Stimulated activated CD8-positive, alpha-beta memory T cell treated with anti-CD3 and anti-CD28 coated beads, Interleukin-7, amount 100 ng/mL, for 48 hours (primary cell): ENCODE data around the gene MACROH2A2.
A peak's percentile ranks its signal among the peaks of the same experiment; 100 is the strongest.
"Not testable (repeated sequence)": the region's sequence is repeated elsewhere in the genome, so short reads cannot be mapped to it uniquely, and the experiment has no call there.

Experiments used
- DNase-seq, 2 donors: peaks; one replicate each; pipeline ENCODE4 v3.0.0-alpha.2; 2020; ENCODE audit warnings: low read depth in 1 of 2; ENCODE audit errors: extremely low read depth in 1 of 2

MACROH2A2 gene

GRCh38 chr10:70097459-70097858, 44.8 kb downstream of the MACROH2A2 start:
- no peak for DNase-seq

DNA sequence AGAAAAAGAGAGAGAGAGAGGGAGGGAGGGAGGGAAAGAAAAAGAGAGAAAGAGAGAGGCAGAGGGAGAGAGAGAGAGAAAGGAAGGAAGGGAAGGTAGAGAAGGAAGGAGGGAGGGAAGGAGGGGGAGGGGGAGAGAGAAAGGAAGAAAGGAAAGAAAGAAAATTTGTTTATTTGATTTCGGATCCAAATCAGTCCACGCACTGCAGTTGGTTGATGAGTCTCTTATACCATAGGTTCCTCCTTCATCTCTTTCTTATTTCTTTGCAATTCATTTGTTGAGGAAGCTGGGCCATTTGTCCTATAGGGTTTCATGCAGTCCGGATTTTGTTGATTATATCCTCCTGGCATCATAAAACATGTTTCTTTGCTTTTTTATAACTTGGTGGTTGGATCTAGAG, 45.6 kb downstream of the MACROH2A2 start:
- DNase-seq, result no peak

DNA sequence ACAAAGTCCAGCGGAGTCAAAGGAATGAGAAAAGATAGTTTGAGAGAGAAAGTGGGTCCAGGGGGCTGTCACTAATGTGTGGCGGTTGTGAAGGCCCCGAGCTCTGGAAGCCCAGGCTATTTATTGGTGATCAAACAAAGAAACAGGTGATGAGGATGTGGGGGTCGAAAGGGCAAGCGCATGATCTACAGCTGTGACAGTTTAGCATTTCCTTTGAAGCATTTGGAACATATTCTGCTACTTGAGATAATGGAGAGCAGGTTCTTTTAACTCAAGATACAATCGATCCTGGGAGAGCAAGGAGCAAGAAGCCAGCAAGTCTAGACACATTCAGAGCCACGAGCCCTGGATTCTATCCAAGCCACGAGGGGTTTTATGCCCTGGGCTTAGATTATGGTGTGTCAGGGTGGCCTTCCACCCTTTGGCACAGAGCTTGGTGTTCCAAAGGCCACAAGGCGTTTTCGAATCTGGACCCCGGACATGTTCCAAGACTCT, 48.5 kb downstream of the MACROH2A2 start:
- not testable (repeated sequence) for DNase-seq

DNA sequence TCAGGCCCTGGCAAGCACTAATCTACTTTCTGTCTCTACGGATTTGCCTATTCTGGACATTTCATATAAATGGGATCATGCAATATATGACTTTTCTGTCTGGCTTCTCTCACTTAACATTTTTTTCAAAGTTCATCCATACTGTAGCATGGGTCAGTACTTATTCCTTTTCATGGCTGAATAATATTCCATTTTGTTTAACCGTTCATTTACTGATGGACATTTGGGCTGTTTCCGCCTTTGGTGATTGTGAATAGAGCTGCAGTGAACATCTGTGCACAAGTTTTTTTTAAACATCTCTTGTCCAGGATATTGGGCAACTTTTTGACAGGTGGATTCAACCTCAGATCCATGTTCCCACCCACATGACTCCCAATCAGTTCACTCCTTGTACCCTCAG, 49.0 kb downstream of the MACROH2A2 start:
- no peak for DNase-seq

- DNase-seq, result no peak
Measured at GRCh38 chr10:70106958-70107791, 54.5 kb downstream of the MACROH2A2 start.

DNA sequence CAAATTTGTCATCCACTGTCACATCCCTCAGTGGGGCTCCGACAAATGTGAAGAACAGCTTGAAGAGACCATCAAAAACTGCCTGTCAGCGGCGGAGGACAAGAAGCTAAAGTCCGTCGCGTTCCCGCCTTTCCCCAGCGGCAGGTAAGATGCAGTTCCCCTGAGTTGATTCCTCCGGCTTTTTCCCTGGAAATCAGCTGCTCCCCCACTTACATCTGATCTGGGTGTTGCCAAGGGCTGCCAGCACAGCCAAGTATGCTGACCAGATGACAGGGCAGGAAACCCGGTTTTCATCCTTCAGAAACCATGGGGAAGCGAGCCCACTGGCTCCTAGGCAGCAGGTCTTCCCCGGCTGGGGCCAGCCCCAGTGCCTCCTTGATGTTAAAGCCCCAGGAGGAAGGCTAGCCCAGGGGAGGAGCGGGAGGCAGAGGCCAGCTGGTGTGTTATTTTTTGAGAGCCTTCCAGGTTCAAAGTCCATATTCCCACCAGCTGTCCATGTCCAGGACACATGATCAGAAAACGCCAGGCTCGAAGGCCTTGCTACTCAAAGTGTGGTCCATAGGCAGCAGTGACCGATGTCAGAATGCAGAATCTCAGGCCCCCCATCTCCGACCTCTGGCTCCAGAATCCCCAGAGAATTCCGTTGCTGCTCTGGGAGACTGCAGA, 56.6 kb downstream of the MACROH2A2 start:
- DNase-seq, result no peak

GRCh38 chr10:70111496-70111895, 58.9 kb downstream of the MACROH2A2 start:
- DNase-seq, result no peak

DNA sequence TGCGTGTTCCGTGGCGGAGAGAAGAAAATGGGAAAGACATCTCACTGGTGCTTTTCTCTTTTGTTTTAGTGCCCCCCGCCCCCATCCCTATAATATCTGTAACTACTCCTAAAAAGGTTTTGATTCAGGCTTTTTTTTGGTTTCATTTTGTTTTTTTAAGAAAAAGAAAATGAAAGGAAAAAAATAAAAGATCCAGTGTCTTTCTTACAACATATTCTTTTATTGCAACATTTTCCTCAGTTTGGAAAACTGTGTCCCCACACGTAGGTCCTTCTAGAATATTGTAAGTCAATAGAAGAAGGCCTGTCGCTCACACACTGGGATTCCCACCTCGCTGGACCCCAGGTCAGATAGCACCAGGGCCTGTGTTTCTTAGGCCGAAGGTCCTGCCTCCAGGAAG, 59.4 kb downstream of the MACROH2A2 start:
- no peak for DNase-seq

DNA sequence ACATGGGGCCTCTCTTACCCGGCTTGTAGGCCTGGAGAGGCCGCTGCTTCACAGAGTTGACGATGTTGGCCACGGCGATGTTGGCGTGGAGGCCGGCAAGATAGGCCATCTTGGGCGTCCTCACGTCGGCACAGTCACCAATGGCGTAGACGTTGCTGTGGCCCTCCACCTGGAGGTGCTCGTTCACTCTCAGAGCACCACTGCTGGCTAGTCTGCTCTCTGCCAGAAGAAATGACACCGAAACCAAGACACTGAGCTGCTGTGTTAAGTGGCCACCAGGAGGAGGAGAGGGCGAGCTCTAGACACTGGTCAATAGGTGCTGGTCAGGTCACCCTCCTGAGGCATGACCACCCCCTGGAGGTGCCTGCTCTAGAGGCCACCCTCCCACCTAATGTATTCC, 62.3 kb downstream of the MACROH2A2 start:
- DNase-seq, result no peak

- peak in 1 of 2 donors; percentile 37 for DNase-seq
Measured at GRCh38 chr10:70115948-70116682, 63.5 kb downstream of the MACROH2A2 start.

DNA sequence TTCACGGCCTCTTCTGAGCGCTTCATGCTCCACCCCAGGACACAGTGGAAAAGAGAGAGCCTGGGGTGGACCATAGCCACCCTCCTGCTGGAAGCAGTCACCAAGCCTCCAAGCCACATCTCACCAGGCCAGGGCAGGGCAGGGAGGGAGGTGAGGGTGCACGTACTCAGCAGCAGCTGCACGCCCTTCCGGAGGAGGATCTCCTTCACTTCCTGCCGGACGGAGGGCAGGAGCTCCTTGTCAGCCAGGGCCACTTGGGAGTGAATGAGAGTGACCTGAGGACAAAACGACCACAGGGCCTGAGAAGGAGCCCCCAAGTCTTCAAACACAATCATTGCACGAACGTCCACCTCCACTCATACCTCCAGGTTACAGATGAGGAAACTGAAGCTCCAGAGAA, 65.0 kb downstream of the MACROH2A2 start:
- DNase-seq, result no peak

- no peak for DNase-seq
Measured at GRCh38 chr10:70118196-70118595, 65.5 kb downstream of the MACROH2A2 start.

DNA sequence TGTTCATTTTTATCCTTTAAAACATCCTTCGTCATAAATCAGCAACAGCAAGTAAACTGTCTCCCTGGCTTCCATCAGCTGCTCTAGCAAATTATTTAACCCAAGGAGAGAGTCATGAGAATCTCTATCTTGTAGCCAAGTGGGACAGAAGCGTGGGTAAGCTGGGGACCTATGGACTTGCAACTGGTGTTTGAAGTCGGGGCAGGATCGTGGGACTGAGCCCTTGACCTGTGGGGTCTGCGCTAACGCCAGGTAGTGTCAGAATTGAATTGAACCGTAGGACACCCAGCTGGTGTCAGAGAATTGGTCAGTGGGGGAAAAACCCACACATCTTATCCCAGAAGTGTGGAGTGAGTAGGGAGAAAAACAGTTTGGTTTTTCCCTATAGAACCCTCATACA, 66.6 kb downstream of the MACROH2A2 start:
- no peak for DNase-seq

DNA sequence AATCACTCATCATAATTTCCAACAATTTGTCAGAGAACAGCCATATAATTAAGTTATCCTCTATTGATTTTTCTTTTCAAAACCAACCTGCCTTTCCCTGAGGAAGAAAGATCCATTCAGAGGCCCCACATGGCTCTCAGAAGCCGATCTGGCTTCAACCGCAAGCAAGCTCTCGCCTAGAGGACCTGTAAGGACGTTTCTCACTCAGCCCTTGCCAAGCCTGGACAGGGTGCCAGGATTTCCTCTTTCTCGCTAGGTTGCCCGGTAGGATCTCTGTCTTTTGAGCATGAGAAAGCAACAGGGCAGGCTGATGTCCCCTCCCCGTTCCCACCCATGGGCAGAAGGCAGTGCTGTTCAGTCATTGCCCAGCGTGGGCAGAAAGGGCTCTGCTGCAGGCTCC, 67.0 kb downstream of the MACROH2A2 start:
- DNase-seq, result no peak

GRCh38 chr10:70120417-70120816, 67.8 kb downstream of the MACROH2A2 start:
- no peak for DNase-seq

DNA sequence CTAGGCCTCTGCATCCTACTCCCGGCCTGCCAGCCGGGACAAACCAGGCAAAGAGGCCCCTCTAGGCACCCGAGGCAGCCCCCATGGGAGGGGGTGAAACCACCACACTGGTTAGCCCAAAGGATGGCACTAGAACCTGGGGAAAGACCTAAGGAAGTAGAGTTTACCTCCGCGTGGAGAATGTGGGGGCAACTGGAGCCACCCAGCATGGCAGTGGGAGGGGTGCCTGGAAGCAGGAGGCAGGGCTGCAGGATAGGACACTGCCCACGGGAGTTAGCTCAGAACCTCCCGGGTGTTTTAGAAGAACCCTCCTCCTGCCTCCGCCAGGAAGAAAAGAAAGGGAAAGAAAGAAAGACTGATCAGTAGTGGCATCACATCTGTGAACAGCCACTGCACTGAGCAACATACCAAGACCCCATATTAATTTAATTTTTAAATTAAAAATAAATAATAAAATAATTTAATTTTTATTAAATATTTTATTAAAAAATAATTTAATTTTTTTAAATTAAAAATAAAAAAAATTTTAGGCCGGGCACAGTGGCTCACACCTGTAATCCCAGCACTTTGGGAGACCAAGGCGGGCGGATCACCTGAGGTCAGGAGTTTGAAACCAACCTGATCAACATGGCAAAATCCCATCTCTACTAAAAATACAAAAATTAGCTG, 68.8 kb downstream of the MACROH2A2 start:
- no peak for DNase-seq

DNA sequence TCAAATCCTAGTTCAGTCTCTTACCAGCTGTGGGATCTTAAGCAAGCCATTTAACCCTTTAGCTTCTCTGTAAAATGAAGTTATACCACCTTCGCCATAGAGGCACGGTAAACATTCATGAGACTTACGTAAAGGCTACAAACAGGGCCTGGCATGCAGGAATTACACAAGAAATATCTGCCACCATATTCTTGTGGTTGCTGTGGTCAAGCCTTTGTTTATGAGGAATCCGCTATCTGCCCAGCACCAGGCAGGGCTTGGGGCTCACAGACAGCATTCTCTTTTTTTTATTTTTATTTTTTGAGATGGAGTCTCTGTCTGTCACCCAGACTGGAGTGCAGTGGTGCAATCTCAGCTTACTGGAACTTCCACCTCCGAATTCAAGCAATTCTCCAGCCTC, 70.1 kb downstream of the MACROH2A2 start:
- no peak for DNase-seq

DNA sequence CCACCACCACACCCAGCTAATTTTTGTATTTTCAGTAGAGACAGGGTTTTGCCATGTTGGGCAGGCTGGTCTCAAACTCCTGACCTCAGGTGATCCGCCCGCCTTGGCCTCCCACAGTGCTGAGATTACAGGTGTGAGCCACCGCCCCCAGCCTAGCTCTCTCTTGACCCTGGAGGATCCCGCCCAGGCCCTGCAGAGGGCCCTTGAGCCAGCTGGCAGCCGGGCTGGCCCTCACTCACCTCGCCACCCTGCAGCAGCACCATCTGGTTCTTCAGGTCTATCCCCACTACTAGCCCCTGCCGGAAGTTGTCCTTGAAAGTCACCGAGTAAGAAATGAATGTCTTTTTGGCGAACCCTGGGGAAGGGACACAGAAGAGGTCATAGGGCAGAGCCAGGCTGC, 70.5 kb downstream of the MACROH2A2 start:
- DNase-seq, result not testable (repeated sequence)

DNA sequence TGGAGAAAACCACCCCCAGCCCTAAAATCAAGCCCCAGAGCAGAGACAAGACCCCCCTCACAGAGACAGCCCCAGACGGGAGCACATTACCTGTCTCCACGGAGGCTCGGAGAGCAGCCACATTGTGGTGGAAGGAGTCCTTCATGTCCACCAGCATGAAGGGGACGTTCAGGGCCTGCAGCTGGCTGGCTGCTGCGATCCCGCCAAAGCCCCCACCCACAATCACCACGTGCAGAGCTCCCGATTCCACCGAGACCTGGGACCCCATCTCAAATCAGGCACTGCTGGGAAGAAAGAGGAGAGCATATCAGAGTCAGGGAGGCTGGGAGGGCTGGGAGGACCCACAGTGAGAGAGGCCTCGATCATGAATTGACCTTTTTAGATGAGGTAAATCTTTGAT, 71.2 kb downstream of the MACROH2A2 start:
- no peak for DNase-seq

DNA sequence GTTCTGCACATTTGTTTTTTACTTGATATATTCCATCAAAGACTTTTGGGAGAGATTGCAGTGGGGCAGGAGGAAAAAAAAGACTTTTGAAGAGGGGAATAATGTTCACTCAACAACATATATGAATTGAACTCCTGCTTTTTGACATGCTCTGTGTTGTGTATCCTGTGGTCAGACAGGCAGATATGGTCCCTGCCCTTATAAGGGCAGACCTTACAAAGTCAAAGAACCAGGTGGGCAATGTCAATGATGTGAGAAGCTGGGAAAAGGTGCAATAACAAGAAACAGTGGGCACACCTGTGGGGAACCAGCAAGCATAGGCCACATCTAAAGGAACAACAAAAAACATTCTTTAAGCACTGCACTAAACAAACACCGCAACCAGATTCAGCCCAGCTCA, 71.8 kb downstream of the MACROH2A2 start:
- DNase-seq, result no peak

- DNase-seq, result no peak
Measured at GRCh38 chr10:70124918-70125317, 72.3 kb downstream of the MACROH2A2 start.
